ENCODE measurements around the gene RHOXF2.
"Not testable (repeated sequence)": the region's sequence is repeated elsewhere in the genome, so short reads cannot be mapped to it uniquely, and the experiment has no call there.

RHOXF2 gene

GRCh38 chrX:120158313-120158712 lies at the start of gene RHOXF2:
Gene RHOXF2 (plus strand): TSS chrX:120158613. CDS start chrX:120158751, 138 bp downstream.
- DNase-seq (ENCODE audit: low read depth), result not testable (repeated sequence)

- no peak for DNase-seq (ENCODE audit: low read depth)
Observed at GRCh38 chrX:120109378-120109777, 49.0 kb upstream of the RHOXF2 start.

- no peak for DNase-seq (ENCODE audit: low read depth)
Observed at GRCh38 chrX:120111611-120112010, 46.8 kb upstream of the RHOXF2 start.

- DNase-seq (ENCODE audit: low read depth), result no peak
Observed at GRCh38 chrX:120115438-120115963, 42.9 kb upstream of the RHOXF2 start, which contains the start of gene RHOXF1. Gene RHOXF1 (minus strand): TSS chrX:120115913. CDS start chrX:120115862, 51 bp downstream.

GRCh38 chrX:120120223-120120622 lies 38.2 kb upstream of the RHOXF2 start:
- DNase-seq (ENCODE audit: low read depth), result peak; percentile 31

- DNase-seq (ENCODE audit: low read depth), result no peak
Observed at GRCh38 chrX:120125444-120125843, 33.0 kb upstream of the RHOXF2 start.

GRCh38 chrX:120128306-120128846 lies 30.0 kb upstream of the RHOXF2 start:
- DNase-seq (ENCODE audit: low read depth), result not testable (repeated sequence)

- no peak for DNase-seq (ENCODE audit: low read depth)
Observed at GRCh38 chrX:120136128-120136527, 22.3 kb upstream of the RHOXF2 start.

- no peak for DNase-seq (ENCODE audit: low read depth)
Observed at GRCh38 chrX:120136840-120137239, 21.6 kb upstream of the RHOXF2 start.

GRCh38 chrX:120137439-120137838 lies 21.0 kb upstream of the RHOXF2 start:
- DNase-seq (ENCODE audit: low read depth), result no peak

GRCh38 chrX:120140293-120140981 lies 18.0 kb upstream of the RHOXF2 start:
- no peak for DNase-seq (ENCODE audit: low read depth)

GRCh38 chrX:120144178-120144844 lies 14.1 kb upstream of the RHOXF2 start:
- DNase-seq (ENCODE audit: low read depth), result no peak

GRCh38 chrX:120145295-120145925 lies 13.0 kb upstream of the RHOXF2 start:
- no peak for DNase-seq (ENCODE audit: low read depth)

GRCh38 chrX:120146323-120146722 lies 12.1 kb upstream of the RHOXF2 start:
- DNase-seq (ENCODE audit: low read depth), result not testable (repeated sequence)

- no peak for DNase-seq (ENCODE audit: low read depth)
Observed at GRCh38 chrX:120147537-120147936, 10.9 kb upstream of the RHOXF2 start.

- DNase-seq (ENCODE audit: low read depth), result not testable (repeated sequence)
Observed at GRCh38 chrX:120150109-120150744, 8.2 kb upstream of the RHOXF2 start.

GRCh38 chrX:120159086-120159485 lies 673 bp downstream of the RHOXF2 start:
- not testable (repeated sequence) for DNase-seq (ENCODE audit: low read depth)

- DNase-seq (ENCODE audit: low read depth), result not testable (repeated sequence)
Observed at GRCh38 chrX:120193254-120193653, 34.8 kb downstream of the RHOXF2 start.

GRCh38 chrX:120193720-120194119 lies 35.3 kb downstream of the RHOXF2 start:
- DNase-seq (ENCODE audit: low read depth), result not testable (repeated sequence)

GRCh38 chrX:120195786-120196185 lies 37.4 kb downstream of the RHOXF2 start:
- not testable (repeated sequence) for DNase-seq (ENCODE audit: low read depth)

- not testable (repeated sequence) for DNase-seq (ENCODE audit: low read depth)
Observed at GRCh38 chrX:120196626-120197283, 38.3 kb downstream of the RHOXF2 start.
